H4 (cell line): ENCODE data around the gene GLYATL2. TPM values are rescaled to one million over a fixed set of nuclear protein-coding genes. Genes with fewer than 3 reads are reported as not detected.

Experiments
- DNase-seq: peaks from one replicate; pipeline ENCODE4 v3.0.0-alpha.2; 2015; ENCODE audit warnings: low spot score
- total RNA-seq: library from RNA; depleted of rRNA; stranded (reverse); fragments of >200 nt; shearing (Covaris generic); gene quantifications from 2 replicates; pipeline ENCODE4 v1.2.3, GENCODE V29; 2014; rRNA removed

The GLYATL2 gene
- total RNA-seq, 1 experiment from 2014 or later, result 1.0 TPM

DNA sequence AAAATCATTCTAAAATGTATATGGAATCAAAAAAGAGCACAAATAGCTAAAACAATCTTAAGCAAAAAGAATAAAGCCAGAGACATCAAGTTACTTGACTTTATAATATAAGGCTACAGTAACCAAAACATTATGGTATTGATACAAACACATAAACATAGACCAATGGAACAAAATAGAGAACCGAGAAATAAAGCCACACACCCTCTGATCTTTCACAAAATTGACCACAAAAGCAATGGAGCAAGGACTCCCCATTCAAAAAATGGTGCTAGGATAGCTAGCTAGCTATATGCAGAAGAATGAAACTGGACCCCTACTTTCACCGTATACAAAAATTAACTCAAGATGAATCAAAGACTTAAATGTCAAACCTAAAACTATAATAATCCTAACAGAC, 43.2 kb downstream of the GLYATL2 start:
- no peak for DNase-seq

DNA sequence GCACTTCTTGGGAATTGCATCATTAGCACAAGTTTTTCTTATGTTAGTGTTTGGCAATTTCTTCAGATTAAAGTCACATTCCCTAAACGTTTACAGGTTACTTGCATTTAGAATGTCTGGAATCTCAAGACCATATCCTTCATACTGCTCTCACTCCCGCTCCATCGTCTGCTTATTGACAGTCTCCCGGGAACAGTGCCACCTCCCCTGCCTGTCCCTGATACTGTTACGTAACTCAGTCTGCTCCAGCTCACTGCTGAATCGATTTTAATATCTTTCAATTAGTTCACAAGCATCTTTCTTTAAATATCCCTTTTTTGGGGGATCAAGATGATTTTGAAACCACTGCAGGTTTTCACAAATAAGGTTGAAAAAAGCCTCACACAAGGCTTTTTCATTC, 48.2 kb downstream of the GLYATL2 start:
- no peak for DNase-seq

DNA sequence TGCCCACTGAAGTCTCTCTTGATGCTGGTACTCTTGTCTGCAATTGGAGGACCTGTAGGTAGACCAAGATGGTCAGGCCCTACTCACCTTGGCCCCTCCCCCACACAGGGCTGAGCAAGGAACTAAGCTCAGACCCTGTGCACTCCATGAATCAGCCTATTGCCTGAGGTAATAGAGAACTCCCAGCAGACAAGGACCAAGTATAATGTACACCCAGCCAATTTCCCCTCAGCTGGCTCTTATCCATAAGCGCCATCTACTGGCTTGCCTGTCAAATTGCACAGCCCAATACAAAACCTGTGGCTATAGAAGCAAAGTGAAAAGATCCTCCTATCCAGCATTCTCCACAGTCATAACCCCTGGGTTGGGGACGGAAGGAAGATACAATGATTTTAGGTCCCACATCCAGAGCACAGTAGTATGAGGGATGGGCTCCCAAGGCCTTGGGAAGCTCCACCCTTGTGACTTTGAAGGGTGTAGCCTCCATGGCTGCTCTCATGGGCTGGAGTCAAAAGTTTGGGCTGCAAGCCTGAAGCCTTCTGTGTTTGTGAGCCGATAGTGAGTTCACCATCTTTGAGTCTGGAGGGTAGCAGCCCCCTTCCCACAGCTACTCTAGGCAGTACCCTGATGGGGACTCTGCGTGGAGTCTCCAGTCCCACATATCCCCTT, 56.0 kb downstream of the GLYATL2 start:
- DNase-seq, result peak; percentile 20

DNA sequence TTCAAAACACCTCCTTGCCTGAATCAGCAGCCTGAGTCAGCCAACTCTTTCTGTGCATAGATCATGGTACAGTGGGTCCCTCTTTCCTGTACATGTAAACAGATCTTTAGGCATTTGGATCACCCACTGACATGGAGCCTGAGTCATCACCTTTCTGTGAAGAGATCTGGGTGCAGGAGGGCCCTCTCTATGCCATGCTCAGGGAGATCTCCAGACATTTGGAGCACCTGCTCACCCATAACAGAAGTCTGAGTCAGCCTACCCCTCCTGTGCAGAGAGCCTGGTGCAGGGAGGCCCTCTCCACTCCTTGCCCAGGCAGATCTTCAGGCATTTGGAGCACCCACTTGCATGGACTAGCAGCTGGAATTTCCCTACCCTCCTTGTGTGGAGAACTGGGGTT, 56.6 kb downstream of the GLYATL2 start:
- no peak for DNase-seq

DNA sequence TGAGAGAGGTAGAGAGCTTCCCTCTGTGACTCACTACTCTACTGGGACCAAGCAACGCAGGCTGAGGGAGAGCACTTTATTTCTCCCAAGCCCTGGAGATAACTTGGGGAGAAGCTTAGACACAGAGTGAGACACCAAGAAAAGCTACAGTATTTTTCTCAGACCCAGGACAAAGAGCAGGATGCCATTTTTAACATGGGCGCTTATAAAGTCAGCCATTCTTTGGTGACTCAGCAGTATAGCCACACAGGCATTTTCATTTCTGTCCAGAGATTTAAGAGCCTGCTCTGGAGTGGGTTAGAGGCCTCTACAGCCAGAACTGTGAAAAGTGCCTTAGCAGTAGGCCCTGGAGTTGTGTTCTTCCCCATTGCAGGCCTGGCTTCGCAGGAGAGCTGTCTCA, 57.8 kb downstream of the GLYATL2 start:
- no peak for DNase-seq

DNA sequence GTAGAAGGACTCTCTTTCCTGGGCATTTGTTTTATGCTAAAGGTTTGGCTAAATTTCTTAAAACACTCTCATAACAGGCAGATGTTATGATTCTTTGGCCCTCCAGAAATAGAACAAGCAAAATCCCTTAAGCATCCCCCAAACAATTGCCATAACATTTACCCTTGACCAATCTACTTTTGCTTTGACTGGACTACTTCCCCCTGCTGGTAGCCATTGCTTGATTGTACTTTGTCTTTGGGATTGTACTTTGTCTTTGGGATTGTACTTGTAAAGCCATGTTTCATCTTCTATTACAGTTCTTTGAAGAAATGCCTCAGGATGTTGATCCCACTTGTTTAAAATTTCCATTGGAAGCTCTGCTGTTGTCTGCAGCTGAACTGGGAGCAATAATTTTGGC, 59.5 kb downstream of the GLYATL2 start:
- no peak for DNase-seq

Other genes with a start within 250 kb of the GLYATL2 start
- gene CNTF, start 222.0 kb downstream of the GLYATL2 start, total RNA-seq, result 0.60 and 0.72 TPM in 2 replicates
- not detected in 2 replicates for gene GLYAT, start 112.8 kb downstream of the GLYATL2 start, total RNA-seq
- gene GLYATL1, start 94.8 kb upstream of the GLYATL2 start, total RNA-seq, result 0.56 and 1.5 TPM in 2 replicates
- not detected in 2 replicates for gene GLYATL1B, start 241.6 kb upstream of the GLYATL2 start, total RNA-seq